K562 (cell line): Measurements from ENCODE around the gene TBX1. TPM values are rescaled to one million over a fixed set of nuclear protein-coding genes. Genes with fewer than 3 reads are reported as not detected.

Experiments used
- EWSR1 ChIP-seq: fragments of 450-650 bp; IDR thresholded peaks from 2 replicates; pipeline ENCODE4 v1.6.1; 2018; ENCODE audit warnings: borderline replicate concordance, mild to moderate bottlenecking, low read depth, moderate library complexity; ENCODE audit not compliant: partially characterized antibody
- KLF1 ChIP-seq: fragments of 450-650 bp; IDR thresholded peaks from 2 replicates; pipeline ENCODE4 v1.6.1; 2016; ENCODE audit warnings: missing genetic modification characterization, missing compliant biosample characterization
- MCM2 ChIP-seq: fragments of 450-650 bp; IDR thresholded peaks from 2 replicates; pipeline ENCODE4 v1.6.1; 2017; ENCODE audit warnings: low read depth, mild to moderate bottlenecking
- MTA3 ChIP-seq: fragments of 450-650 bp; formaldehyde crosslinking; IDR thresholded peaks from 2 replicates; pipeline ENCODE4 v1.6.1; 2017; ENCODE audit warnings: mild to moderate bottlenecking, borderline replicate concordance
- NFIX ChIP-seq: fragments of 250-450 bp; sonication (Bioruptor Pico); IDR thresholded peaks from 2 replicates; pipeline ENCODE4 v1.4.0; 2020; ENCODE audit warnings: low read depth, mild to moderate bottlenecking, moderate library complexity
- POLR2A ChIP-seq: fragments of 450-650 bp; conservative IDR thresholded peaks from 2 replicates; pipeline ENCODE4 v1.6.1; 2016
- SIN3A ChIP-seq, 2 experiments: fragments of 150-350 bp in 1 of 2; IDR thresholded peaks; 2 replicates each; pipeline ENCODE4 v1.6.1; 2011 to 2016; ENCODE audit warnings: borderline replicate concordance in 2 of 2, low read depth in 2 of 2, low read length in 2 of 2, mild to moderate bottlenecking in 2 of 2, moderate library complexity in 2 of 2; ENCODE audit not compliant: control insufficient read depth in 1 of 2
- SMAD4 ChIP-seq: fragments of 250-450 bp; sonication (Bioruptor Pico); conservative IDR thresholded peaks from 2 replicates; pipeline ENCODE4 v1.8.0; 2021; ENCODE audit warnings: inconsistent platforms, mild to moderate bottlenecking, moderate library complexity
- STAT5B ChIP-seq: fragments of 250-450 bp; sonication (Bioruptor Pico); IDR thresholded peaks from 2 replicates; pipeline ENCODE4 v1.8.0; 2021; ENCODE audit warnings: mild to moderate bottlenecking, inconsistent platforms
- TAF7 ChIP-seq: fragments of 450-650 bp; IDR thresholded peaks from 2 replicates; pipeline ENCODE4 v1.6.1; 2016; ENCODE audit warnings: missing genetic modification characterization, missing compliant biosample characterization
- TARDBP ChIP-seq: fragments of 450-650 bp; IDR thresholded peaks from 2 replicates; pipeline ENCODE4 v1.6.1; 2016
- XRCC5 ChIP-seq: fragments of 200-400 bp; formaldehyde crosslinking; IDR thresholded peaks from 2 replicates; pipeline ENCODE4 v1.6.1; 2017; ENCODE audit warnings: low read depth, mild to moderate bottlenecking, low read length
- ZNF212 ChIP-seq: fragments of 450-650 bp; formaldehyde crosslinking; IDR thresholded peaks from 2 replicates; pipeline ENCODE4 v1.4.0; 2020; ENCODE audit warnings: mild to moderate bottlenecking
- ZNF445 ChIP-seq: fragments of 250-450 bp; sonication (Bioruptor Pico); IDR thresholded peaks from 2 replicates; pipeline ENCODE4 v1.4.0; 2020; ENCODE audit warnings: low read depth, mild to moderate bottlenecking, moderate library complexity
- ZNF696 ChIP-seq: fragments of 250-450 bp; sonication (Bioruptor Pico); conservative IDR thresholded peaks from 2 replicates; pipeline ENCODE4 v1.4.0; 2020; ENCODE audit warnings: mild to moderate bottlenecking, moderate library complexity
- polyA plus RNA-seq, 8 experiments: library from polyadenylated mRNA; depleted of rRNA in 4 of 8; stranded (reverse) in 5 of 8; unstranded in 3 of 8; fragments of >200 nt; fragmentation: Nextera tagmentation in 2 of 8; fragmentation: Illumina TruSeq in 1 of 8; extraction: Ambion mirVana in 2 of 8; extraction: Trizol in 1 of 8; gene quantifications; 2 replicates each; pipeline versions ENCODE4 v1.2.1 to v1.2.3, GENCODE V29; 2011 to 2014; ENCODE audit warnings: inconsistent platforms in 1 of 8, missing spikeins in 1 of 8
- total RNA-seq, 7 experiments: library from RNA; depleted of rRNA in 6 of 7; stranded (reverse); fragments of >200 nt in 6 of 7; fragmentation: Illumina TruSeq in 2 of 7; extraction: Trizol in 2 of 7; gene quantifications; 2 replicates each; pipeline versions ENCODE4 v1.2.1 to v1.2.3, GENCODE V29; 2011 to 2021; ENCODE audit warnings: low replicate concordance in 1 of 7
- TF ChIP-seq, protein P1 (sequence below): fragments of 450-650 bp; formaldehyde crosslinking; IDR thresholded peaks from 2 replicates; pipeline ENCODE4 v1.4.0; 2020; ENCODE audit warnings: mild to moderate bottlenecking, mixed read lengths
- TF ChIP-seq, protein P2 (sequence below): IDR thresholded peaks from 3 replicates; pipeline ENCODE4 v1.6.1; 2011; ENCODE audit warnings: borderline replicate concordance, mild to moderate bottlenecking; ENCODE audit not compliant: insufficient read length, insufficient read depth
- TF ChIP-seq, protein P3 (sequence below): sonication (generic); formaldehyde crosslinking; IDR thresholded peaks from 2 replicates; pipeline ENCODE4 v1.9.0; 2022; ENCODE audit warnings: mild to moderate bottlenecking, missing genetic modification reagents
- TF ChIP-seq, protein P4 (sequence below): fragments of 250-450 bp; sonication (Bioruptor Pico); IDR thresholded peaks from 2 replicates; pipeline ENCODE4 v1.5.0; 2021; ENCODE audit warnings: mild to moderate bottlenecking, borderline replicate concordance
- TF ChIP-seq, protein P5 (sequence below): fragments of 250-450 bp; sonication (Bioruptor Pico); IDR thresholded peaks from 2 replicates; pipeline ENCODE4 v1.8.0; 2022; ENCODE audit warnings: inconsistent platforms, mild to moderate bottlenecking, moderate library complexity, borderline replicate concordance

TBX1 gene
- total and polyA plus RNA-seq, 9 of the 15 experiments (the other 6 are each of a cell fraction or from before 2014, with no cell fraction given): 0.07 to 35.0 (median 3.9) TPM

DNA sequence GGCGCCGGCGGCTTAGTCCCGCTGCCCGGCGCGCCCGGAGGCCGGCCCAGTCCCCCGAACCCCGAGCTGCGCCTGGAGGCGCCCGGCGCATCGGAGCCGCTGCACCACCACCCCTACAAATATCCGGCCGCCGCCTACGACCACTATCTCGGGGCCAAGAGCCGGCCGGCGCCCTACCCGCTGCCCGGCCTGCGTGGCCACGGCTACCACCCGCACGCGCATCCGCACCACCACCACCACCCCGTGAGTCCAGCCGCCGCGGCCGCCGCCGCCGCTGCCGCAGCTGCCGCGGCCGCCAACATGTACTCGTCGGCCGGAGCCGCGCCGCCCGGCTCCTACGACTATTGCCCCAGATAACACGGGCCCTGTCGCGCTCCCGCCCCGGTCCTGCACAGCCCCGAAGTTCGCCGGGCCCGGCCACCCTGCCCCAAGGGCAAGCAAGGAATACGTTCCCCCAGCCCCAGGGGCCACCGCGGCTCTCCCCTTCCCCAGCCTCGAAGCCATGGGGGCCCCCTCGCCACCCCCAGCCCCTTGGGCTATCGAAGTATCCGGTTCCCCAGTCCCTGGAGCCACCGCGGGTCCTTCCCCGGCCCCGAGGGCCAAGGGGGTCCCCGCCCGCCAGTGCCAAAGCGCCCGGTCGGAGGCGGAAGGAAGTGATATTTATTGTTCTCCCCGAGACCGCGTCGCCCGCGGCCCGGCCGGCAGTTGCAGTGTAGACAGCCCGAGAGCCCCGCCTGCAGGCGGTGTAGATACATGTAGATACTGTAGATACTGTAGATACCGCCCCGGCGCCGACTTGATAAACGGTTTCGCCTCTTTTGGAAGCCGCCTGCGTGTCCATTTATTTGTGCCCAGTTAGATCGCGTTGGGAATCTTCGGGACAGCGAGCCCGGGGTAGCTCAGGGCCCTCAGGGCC lies 6.2 kb downstream of the TBX1 start (continued):
- TF ChIP-seq, protein P1, sequence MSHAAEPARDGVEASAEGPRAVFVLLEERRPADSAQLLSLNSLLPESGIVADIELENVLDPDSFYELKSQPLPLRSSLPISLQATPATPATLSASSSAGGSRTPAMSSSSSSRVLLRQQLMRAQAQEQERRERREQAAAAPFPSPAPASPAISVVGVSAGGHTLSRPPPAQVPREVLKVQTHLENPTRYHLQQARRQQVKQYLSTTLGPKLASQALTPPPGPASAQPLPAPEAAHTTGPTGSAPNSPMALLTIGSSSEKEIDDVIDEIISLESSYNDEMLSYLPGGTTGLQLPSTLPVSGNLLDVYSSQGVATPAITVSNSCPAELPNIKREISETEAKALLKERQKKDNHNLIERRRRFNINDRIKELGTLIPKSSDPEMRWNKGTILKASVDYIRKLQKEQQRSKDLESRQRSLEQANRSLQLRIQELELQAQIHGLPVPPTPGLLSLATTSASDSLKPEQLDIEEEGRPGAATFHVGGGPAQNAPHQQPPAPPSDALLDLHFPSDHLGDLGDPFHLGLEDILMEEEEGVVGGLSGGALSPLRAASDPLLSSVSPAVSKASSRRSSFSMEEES: no peak
- TF ChIP-seq KLF1 (peak; percentile 72), ZNF212 (CRISPR knock-in tag) (no peak), ZNF696 (CRISPR knock-in tag) (no peak), NFIX (CRISPR knock-in tag) (no peak), EWSR1 (no peak), ZNF445 (CRISPR knock-in tag) (no peak), MTA3 (peak; percentile 94), XRCC5 (no peak), SIN3A (IDR thresholded peaks at IDR 0.05; ENCODE audit: borderline replicate concordance in 2 of 2, control insufficient read depth in 1 of 2, low read depth in 2 of 2, low read length in 2 of 2) (no peak; a peak in 1 of 4 replicates), STAT5B (CRISPR knock-in tag) (no peak), SMAD4 (CRISPR knock-in tag) (peak; percentile 82), POLR2A (0 out of 2 replicates have a peak, but pooled peaks have one; percentile 36), TARDBP (0 out of 2 replicates have a peak, but pooled peaks have one; percentile 72), MCM2 (no peak), TAF7 (tag) (no peak)
- TF ChIP-seq, protein P2, sequence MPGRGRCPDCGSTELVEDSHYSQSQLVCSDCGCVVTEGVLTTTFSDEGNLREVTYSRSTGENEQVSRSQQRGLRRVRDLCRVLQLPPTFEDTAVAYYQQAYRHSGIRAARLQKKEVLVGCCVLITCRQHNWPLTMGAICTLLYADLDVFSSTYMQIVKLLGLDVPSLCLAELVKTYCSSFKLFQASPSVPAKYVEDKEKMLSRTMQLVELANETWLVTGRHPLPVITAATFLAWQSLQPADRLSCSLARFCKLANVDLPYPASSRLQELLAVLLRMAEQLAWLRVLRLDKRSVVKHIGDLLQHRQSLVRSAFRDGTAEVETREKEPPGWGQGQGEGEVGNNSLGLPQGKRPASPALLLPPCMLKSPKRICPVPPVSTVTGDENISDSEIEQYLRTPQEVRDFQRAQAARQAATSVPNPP: no peak
- TF ChIP-seq, protein P3, sequence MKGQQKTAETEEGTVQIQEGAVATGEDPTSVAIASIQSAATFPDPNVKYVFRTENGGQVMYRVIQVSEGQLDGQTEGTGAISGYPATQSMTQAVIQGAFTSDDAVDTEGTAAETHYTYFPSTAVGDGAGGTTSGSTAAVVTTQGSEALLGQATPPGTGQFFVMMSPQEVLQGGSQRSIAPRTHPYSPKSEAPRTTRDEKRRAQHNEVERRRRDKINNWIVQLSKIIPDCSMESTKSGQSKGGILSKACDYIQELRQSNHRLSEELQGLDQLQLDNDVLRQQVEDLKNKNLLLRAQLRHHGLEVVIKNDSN: no peak
- TF ChIP-seq, protein P4, sequence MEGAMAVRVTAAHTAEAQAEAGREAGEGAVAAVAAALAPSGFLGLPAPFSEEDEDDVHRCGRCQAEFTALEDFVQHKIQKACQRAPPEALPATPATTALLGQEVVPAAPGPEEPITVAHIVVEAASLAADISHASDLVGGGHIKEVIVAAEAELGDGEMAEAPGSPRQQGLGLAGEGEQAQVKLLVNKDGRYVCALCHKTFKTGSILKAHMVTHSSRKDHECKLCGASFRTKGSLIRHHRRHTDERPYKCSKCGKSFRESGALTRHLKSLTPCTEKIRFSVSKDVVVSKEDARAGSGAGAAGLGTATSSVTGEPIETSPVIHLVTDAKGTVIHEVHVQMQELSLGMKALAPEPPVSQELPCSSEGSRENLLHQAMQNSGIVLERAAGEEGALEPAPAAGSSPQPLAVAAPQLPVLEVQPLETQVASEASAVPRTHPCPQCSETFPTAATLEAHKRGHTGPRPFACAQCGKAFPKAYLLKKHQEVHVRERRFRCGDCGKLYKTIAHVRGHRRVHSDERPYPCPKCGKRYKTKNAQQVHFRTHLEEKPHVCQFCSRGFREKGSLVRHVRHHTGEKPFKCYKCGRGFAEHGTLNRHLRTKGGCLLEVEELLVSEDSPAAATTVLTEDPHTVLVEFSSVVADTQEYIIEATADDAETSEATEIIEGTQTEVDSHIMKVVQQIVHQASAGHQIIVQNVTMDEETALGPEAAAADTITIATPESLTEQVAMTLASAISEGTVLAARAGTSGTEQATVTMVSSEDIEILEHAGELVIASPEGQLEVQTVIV (CRISPR knock-in tag): no peak
- TF ChIP-seq, protein P5, sequence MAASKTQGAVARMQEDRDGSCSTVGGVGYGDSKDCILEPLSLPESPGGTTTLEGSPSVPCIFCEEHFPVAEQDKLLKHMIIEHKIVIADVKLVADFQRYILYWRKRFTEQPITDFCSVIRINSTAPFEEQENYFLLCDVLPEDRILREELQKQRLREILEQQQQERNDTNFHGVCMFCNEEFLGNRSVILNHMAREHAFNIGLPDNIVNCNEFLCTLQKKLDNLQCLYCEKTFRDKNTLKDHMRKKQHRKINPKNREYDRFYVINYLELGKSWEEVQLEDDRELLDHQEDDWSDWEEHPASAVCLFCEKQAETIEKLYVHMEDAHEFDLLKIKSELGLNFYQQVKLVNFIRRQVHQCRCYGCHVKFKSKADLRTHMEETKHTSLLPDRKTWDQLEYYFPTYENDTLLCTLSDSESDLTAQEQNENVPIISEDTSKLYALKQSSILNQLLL (CRISPR knock-in tag): no peak
